Pancreas (tissue), 10 donors: Measurements from ENCODE around the gene QPCTL. TPM values are rescaled to one million over a fixed set of nuclear protein-coding genes. Genes with fewer than 3 reads are reported as not detected.
A peak's percentile ranks its signal among the peaks of the same experiment; 100 is the strongest.

Experiments used
- ATAC-seq, 4 donors: fragments of 200-7000 bp; cut with Tn5 transposase; one replicate each; pipeline versions ENCODE4 v1.8.0 to v1.9.1; 2020; ENCODE audit warnings: mild to moderate bottlenecking in 4 of 4, moderate library complexity in 4 of 4
- DNase-seq, 6 donors: peaks; one replicate each; pipeline ENCODE4 v3.0.0-alpha.2; 2020
- FAIRE-seq: peaks from 2 replicates; lab custom pipeline; 2012; peaks lifted over from hg19 to GRCh38; lab: Jason Lieb, UNC
- H3K27ac ChIP-seq, 4 donors: fragments of 200-600 bp; sonication (generic); 1 replicate in 3 of 4; 2 replicates in 1 of 4; pipeline versions ENCODE4 v1.5.0 to v1.8.0; 2020
- H3K27me3 ChIP-seq, 4 donors: fragments of 200-600 bp; one replicate each; pipeline ENCODE4 v1.8.0; 2021
- H3K36me3 ChIP-seq, 3 donors: fragments of 200-600 bp; sonication (generic) in 1 of 3; one replicate each; pipeline versions ENCODE4 v1.5.0 to v1.8.0; 2020 to 2021
- H3K4me1 ChIP-seq, 3 donors: fragments of 200-600 bp; one replicate each; pipeline ENCODE4 v1.8.0; 2021
- H3K4me3 ChIP-seq, 4 donors: fragments of 200-600 bp; sonication (generic) in 2 of 4; one replicate each; pipeline versions ENCODE4 v1.5.0 to v1.8.0; 2020 to 2021
- H3K9me3 ChIP-seq, 4 donors: fragments of 200-600 bp; one replicate each; pipeline ENCODE4 v1.8.0; 2021
- WGBS, 2 donors: extraction: QIAGEN DNeasy Blood & Tissue Kit; methylation state at CpG; one replicate each; pipeline ENCODE4 v1.1.7; 2013; 5-methylcytosine and 5-hydroxymethylcytosine counted together
- intact Hi-C, 3 donors: fragments of 100-400 bp; cut with DNase I; formaldehyde crosslinking; loops; one replicate each; pipeline versions ENCODE4 v1.11.1 to v1.14.2; 2022
- polyA plus RNA-seq, 2 donors: library from polyadenylated mRNA; stranded (reverse); fragments of 200-250 nt; gene quantifications; one replicate each; pipeline ENCODE4 v1.2.3, GENCODE V29; 2013
- total RNA-seq, 6 donors: library from RNA; stranded (reverse); fragmentation: NEBNext Ultra II Directional in 4 of 6; extraction: Animal tissue kit (Norgen Biotek cat#: 25700) in 4 of 6; gene quantifications; one replicate each; pipeline versions ENCODE4 v1.2.1 to v1.2.4, GENCODE V29; 2021 to 2023
- TF ChIP-seq, protein P1 (sequence below), 4 donors: fragments of 200-600 bp; sonication (generic) in 3 of 4; IDR thresholded peaks; one replicate each; pipeline versions ENCODE4 v1.5.0 to v1.8.0; 2021; ENCODE audit warnings: antibody characterized with exemption in 4 of 4
- donor health status: healthy with polysubstance abuse.
- donor health status: DM: no; HTN: no; CAD: no; lungs with moderate emphysema.
- donor health status: DM: no; HTN: no; CAD: no.
- donor health status: control.
- donor health status: control.
- donor health status: Bipolar disorder and iron deficiency.
- donor health status: DM: yes; HTN: yes; CAD: no.
- donor health status: DM: no; HTN: no; CAD: no.
- donor health status: DM: no; HTN: no; CAD: no.
- donor health status: DM: yes; HTN: yes; CAD: no.

The QPCTL gene
- total and polyA plus RNA-seq, 8 donors = 3.4 to 7.3 (median 5.3) TPM

DNA sequence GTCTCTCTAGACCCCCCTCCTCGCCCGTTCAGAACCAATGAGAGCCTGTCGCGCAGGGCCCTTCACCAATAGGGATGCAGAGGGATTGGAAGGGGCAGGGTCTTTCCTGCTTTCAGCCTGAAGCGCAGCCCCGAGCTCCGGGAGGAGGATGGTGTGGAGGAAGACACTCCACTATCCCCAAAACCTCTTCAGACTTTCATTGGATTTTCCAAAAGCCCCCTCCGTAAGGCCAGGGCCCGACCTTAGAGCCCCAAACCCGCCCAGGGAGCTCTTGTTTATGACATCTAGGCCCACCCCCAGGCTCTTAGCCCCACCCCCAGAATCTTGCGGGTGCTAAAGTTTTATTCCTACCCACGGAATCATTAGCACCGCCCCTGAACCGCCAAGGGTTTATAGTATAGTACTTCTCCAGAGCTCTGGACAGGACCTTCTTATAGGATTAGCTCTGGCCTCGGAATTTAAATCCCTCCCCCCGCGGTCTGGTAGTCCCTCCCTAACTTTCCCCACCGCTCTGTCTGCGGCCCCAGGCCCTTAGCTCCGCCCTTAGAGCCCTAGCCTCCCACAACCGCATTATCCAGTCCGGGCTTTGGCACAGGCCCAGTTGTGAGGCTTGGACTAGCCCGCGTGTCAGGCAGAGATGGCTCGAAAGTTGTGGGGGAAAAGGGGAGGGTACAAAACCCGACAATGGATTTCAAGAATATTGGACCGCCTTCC is 46.7 kb upstream of the QPCTL start:
- no peak for FAIRE-seq

DNA sequence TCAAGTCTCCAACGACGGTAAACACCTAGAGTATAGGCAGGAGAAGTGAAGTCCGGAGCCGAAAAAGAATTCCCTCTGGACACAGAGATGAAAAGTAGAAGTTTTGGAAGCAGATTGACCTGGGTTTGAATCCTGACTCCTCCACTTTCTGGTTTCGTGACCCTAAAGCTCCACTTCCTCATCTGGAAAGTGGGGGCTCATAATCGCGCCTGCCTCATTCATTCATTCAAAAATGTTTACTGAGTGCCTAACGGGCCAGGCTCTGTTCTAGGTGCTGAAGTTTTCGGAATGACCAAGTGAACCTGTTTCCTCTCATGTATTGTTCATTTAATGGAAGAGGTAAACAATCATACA is 46.1 kb upstream of the QPCTL start:
- WGBS, 2 donors = 9 to 11% methylated on average over 9 of the region's 9 CpGs
- Histone ChIP-seq H3K9me3 (no peaks in the 10 kb centered on the region), H3K4me1 (peaks cover 5 to 11% (median 8%) of the 10 kb centered on the region in 3 donors), H3K27ac (no peak overlapping the region), H3K4me3 (peak overlapping the region in 1 of 4 donors; percentile 34), H3K36me3 (no peaks in the 10 kb centered on the region), H3K27me3 (no peaks in the 10 kb centered on the region)
- ATAC-seq (no peak), FAIRE-seq (no peak), DNase-seq (no peak)
- intact Hi-C loops = no loop called here
- TF ChIP-seq, protein P1, sequence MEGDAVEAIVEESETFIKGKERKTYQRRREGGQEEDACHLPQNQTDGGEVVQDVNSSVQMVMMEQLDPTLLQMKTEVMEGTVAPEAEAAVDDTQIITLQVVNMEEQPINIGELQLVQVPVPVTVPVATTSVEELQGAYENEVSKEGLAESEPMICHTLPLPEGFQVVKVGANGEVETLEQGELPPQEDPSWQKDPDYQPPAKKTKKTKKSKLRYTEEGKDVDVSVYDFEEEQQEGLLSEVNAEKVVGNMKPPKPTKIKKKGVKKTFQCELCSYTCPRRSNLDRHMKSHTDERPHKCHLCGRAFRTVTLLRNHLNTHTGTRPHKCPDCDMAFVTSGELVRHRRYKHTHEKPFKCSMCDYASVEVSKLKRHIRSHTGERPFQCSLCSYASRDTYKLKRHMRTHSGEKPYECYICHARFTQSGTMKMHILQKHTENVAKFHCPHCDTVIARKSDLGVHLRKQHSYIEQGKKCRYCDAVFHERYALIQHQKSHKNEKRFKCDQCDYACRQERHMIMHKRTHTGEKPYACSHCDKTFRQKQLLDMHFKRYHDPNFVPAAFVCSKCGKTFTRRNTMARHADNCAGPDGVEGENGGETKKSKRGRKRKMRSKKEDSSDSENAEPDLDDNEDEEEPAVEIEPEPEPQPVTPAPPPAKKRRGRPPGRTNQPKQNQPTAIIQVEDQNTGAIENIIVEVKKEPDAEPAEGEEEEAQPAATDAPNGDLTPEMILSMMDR (IDR thresholded peaks at IDR 0.05) = no peak

More for the DNA sequence above, 46.7 kb upstream of the QPCTL start:
- Histone ChIP-seq H3K36me3 (no peaks in the 10 kb centered on the region), H3K9me3 (no peaks in the 10 kb centered on the region), H3K4me3 (peak overlapping the region in 1 of 4 donors; percentile 34), H3K4me1 (peaks cover 5 to 15% (median 8%) of the 10 kb centered on the region in 3 donors), H3K27ac (no peak overlapping the region), H3K27me3 (no peaks in the 10 kb centered on the region)
- DNase-seq (peak; percentile 59 to 89 (median 77)), ATAC-seq (peak in 3 of 4 donors; percentile 24 to 57 (median 35))
- TF ChIP-seq, protein P1 (IDR thresholded peaks at IDR 0.05) = no peak
- intact Hi-C loops = no loop called here
- 2 to 4% methylated on average over 27 of the region's 27 CpGs for WGBS, 2 donors

DNA sequence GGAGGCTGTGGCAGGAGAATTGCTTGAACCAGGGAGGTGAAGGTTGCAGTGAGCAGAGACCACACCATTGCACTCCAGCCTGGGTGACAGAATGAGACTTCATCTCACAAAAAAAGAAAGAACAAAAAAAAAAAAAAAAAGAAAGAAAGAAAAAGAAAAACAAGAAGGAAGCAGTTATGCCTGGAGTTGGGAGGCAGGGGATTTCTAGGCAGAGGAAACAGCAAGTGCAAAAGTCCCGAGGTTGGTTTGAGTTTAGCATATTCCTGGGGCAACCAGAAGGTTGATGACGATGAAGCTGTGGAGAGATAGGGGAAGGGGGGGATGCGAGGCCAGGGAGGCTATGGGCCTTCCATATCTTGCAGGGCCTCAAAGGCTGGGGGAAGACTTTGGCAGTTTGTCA is 41.7 kb upstream of the QPCTL start:
- intact Hi-C loops = no loop called here
- TF ChIP-seq, protein P1 (IDR thresholded peaks at IDR 0.05) = no peak
- FAIRE-seq = no peak
- DNase-seq = no peak
- no peak overlapping the region for H3K4me3 ChIP-seq
- peaks cover 0 to 2% (median 0%) of the 10 kb centered on the region in 3 donors for H3K4me1 ChIP-seq
- 77 to 79% methylated on average over 3 of the region's 3 CpGs for WGBS, 2 donors
- H3K36me3 ChIP-seq = no peaks in the 10 kb centered on the region
- no peaks in the 10 kb centered on the region for H3K27me3 ChIP-seq
- no peak for ATAC-seq
- H3K27ac ChIP-seq = no peak overlapping the region
- H3K9me3 ChIP-seq = no peaks in the 10 kb centered on the region

DNA sequence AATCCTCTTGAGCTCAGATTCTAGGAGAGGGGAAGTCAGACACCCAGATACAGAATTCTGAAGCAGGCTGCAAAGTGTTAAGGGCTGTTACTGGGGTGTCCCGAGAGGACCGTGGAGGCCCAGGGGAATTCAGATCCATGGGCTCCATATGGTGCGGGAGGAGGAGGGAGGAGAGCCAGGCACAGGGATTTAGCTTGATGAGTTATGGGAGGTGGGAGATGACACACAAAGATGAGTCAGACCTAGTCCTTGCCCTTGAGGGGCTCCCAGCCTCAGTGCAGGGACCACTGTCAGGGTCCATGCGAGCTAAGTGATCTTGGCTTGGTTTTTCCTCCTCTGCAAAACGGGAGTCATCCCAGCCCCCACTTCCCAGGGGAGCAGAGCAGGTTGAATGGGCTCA is 38.8 kb upstream of the QPCTL start:
- no peak for FAIRE-seq
- ATAC-seq = no peak
- no peak overlapping the region for H3K4me3 ChIP-seq
- H3K36me3 ChIP-seq = no peaks in the 10 kb centered on the region
- H3K27ac ChIP-seq = no peak overlapping the region
- no peaks in the 10 kb centered on the region for H3K4me1 ChIP-seq
- 40 to 70% methylated on average over 4 to 5 of the region's 5 CpGs for WGBS, 2 donors
- H3K27me3 ChIP-seq = no peaks in the 10 kb centered on the region
- TF ChIP-seq, protein P1 (IDR thresholded peaks at IDR 0.05) = no peak
- no peaks in the 10 kb centered on the region for H3K9me3 ChIP-seq
- no peak for DNase-seq
- intact Hi-C loops = no loop called here

GRCh38 chr19:45655073-45655472 is 37.4 kb upstream of the QPCTL start:
- no peaks in the 10 kb centered on the region for H3K4me1 ChIP-seq
- TF ChIP-seq, protein P1 (IDR thresholded peaks at IDR 0.05) = no peak
- WGBS, 2 donors = 33 to 100% methylated on average over 3 of the region's 3 CpGs
- intact Hi-C loops = no loop called here
- FAIRE-seq (no peak), DNase-seq (no peak), ATAC-seq (no peak)
- H3K27me3 ChIP-seq = no peaks in the 10 kb centered on the region
- H3K36me3 ChIP-seq = no peaks in the 10 kb centered on the region
- H3K4me3 ChIP-seq = no peak overlapping the region
- H3K9me3 ChIP-seq = no peaks in the 10 kb centered on the region
- H3K27ac ChIP-seq = no peak overlapping the region
